ENCODE results near the gene RARA.

Gene RARA

DNA sequence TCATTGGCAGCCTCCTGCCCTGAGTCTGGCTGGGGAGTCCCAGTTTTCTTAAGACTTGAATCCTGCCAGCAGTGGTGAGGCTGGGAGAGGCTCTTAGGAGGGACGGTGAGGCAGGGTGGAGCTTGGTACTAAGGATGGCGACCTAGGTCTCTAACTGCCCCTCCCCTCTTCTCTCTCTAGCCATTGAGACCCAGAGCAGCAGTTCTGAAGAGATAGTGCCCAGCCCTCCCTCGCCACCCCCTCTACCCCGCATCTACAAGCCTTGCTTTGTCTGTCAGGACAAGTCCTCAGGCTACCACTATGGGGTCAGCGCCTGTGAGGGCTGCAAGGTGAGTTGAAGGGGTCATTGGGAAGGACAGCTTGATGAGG, 39.1 kb downstream of the RARA start:
- H3K4me1 ChIP-seq (ENCODE audit: control insufficient read depth, insufficient read depth, low read length): peaks cover 14% of the 10 kb centered on the region
- no peaks in the 10 kb centered on the region for H3K9me3 ChIP-seq (ENCODE audit: control insufficient read depth, insufficient read depth, low read depth, low read length)
- TF ChIP-seq, protein P1, sequence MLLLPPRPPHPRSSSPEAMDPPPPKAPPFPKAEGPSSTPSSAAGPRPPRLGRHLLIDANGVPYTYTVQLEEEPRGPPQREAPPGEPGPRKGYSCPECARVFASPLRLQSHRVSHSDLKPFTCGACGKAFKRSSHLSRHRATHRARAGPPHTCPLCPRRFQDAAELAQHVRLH (tag by site-specific recombination; IDR thresholded peaks at IDR 0.05): no peak
- TF ChIP-seq ZNF654 (tag by site-specific recombination; IDR thresholded peaks at IDR 0.05; ENCODE audit: low read depth): no peak
- no peak for TF ChIP-seq GLIS1 (tag by site-specific recombination; IDR thresholded peaks at IDR 0.05)
- no peak for TF ChIP-seq ZNF394 (tag by site-specific recombination; IDR thresholded peaks at IDR 0.05; ENCODE audit: borderline replicate concordance)
- no peak for TF ChIP-seq ZSCAN16 (tag by site-specific recombination; IDR thresholded peaks at IDR 0.05)
- TF ChIP-seq, protein P2, sequence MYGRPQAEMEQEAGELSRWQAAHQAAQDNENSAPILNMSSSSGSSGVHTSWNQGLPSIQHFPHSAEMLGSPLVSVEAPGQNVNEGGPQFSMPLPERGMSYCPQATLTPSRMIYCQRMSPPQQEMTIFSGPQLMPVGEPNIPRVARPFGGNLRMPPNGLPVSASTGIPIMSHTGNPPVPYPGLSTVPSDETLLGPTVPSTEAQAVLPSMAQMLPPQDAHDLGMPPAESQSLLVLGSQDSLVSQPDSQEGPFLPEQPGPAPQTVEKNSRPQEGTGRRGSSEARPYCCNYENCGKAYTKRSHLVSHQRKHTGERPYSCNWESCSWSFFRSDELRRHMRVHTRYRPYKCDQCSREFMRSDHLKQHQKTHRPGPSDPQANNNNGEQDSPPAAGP (tag by site-specific recombination; IDR thresholded peaks at IDR 0.05): no peak
- no peak for TF ChIP-seq KLF8 (tag by site-specific recombination; IDR thresholded peaks at IDR 0.05)
- no peak for TF ChIP-seq ZNF248 (tag by site-specific recombination; IDR thresholded peaks at IDR 0.05)
- H3K27ac ChIP-seq (ENCODE audit: extremely low read depth, low read depth, low read length): no peak overlapping the region
- ChIA-PET CTCF (interaction anchor here (1.0 to 3.6 kb wide), 3 partner anchors 10 to 45 kb away, joined by 3 to 27 read pairs (median 5); no protein-coding TSS in a partner anchor), POLR2A (interaction anchor here (2.1 kb wide), 1 partner anchor 41 kb away, joined by 6 read pairs; no protein-coding TSS in a partner anchor)
- H3K36me3 ChIP-seq (ENCODE audit: control insufficient read depth in 2 of 2, insufficient read depth in 1 of 2, low read length in 2 of 2): peaks cover 6 to 41% of the 10 kb centered on the region in 2 experiments; a peak in 2 of 3 replicates
- H3K4me3 ChIP-seq (ENCODE audit: low read depth, low read length): no peak overlapping the region

DNA sequence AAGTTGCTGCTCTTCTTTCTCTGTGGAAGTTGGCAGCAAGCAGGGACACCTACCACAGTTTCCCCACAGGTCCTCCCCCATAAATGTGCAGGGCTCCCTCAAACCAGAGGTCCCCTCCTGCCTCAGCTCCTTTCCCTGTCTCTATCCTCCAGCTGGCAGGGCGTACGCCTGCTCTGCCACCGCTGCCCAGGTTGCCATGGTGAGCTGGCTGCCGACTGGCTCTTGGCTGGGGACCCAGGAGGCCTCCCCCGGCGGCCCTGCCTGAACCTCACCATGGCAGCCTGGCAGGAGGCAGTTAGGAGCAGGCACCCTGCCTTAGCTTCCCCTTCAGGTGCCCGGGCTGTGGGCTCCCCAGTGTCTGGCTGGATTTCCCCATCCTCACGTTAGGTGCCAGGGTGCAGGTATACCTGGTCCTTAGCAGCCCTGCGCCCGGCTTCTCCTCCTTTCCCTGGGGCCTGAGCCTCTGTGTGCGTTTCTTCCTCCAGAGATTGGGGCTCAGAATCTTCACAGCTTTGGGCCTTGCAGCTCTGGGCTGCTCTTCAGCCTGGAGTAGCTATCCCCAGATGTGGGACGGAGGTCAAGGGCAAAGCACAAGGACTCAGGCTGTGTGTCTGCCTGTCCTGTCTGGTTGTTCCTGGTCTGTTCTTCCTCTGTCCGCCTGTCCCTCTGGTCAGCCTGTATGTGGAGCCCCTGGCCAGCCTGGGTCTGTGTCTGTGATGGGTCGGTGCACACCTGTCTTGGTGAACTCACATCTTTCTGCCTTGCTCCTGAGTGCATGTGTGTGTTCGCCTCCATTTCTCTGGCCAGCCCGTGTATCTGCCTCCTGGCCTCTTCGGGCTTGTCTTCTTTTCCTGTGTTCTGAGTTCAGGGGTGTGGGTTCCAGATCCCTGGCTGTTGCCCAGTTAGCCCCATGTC, 39.8 kb downstream of the RARA start:
- H3K27ac ChIP-seq (ENCODE audit: extremely low read depth, low read depth, low read length): no peak overlapping the region
- H3K36me3 ChIP-seq (ENCODE audit: control insufficient read depth in 2 of 2, insufficient read depth in 1 of 2, low read length in 2 of 2): peaks cover 6 to 42% of the 10 kb centered on the region in 2 experiments; a peak in 2 of 3 replicates
- TF ChIP-seq TRIM28 (IDR thresholded peaks at IDR 0.05; ENCODE audit: borderline replicate concordance, low read length): no peak
- TF ChIP-seq ZNF529 (tag by site-specific recombination; IDR thresholded peaks at IDR 0.05; ENCODE audit: insufficient replicate concordance): no peak
- TF ChIP-seq ZNF629 (tag by site-specific recombination; IDR thresholded peaks at IDR 0.05): no peak
- no peak for TF ChIP-seq MZF1 (tag by site-specific recombination; IDR thresholded peaks at IDR 0.05; ENCODE audit: borderline replicate concordance)
- TF ChIP-seq ZNF2 (tag by site-specific recombination; IDR thresholded peaks at IDR 0.05): no peak
- TF ChIP-seq ZNF433 (tag by site-specific recombination; IDR thresholded peaks at IDR 0.05; ENCODE audit: low read depth): no peak
- TF ChIP-seq ZIC2 (tag by site-specific recombination; IDR thresholded peaks at IDR 0.05): 0 out of 2 replicates have a peak, but pooled peaks have one; percentile 25
- TF ChIP-seq, protein P3, sequence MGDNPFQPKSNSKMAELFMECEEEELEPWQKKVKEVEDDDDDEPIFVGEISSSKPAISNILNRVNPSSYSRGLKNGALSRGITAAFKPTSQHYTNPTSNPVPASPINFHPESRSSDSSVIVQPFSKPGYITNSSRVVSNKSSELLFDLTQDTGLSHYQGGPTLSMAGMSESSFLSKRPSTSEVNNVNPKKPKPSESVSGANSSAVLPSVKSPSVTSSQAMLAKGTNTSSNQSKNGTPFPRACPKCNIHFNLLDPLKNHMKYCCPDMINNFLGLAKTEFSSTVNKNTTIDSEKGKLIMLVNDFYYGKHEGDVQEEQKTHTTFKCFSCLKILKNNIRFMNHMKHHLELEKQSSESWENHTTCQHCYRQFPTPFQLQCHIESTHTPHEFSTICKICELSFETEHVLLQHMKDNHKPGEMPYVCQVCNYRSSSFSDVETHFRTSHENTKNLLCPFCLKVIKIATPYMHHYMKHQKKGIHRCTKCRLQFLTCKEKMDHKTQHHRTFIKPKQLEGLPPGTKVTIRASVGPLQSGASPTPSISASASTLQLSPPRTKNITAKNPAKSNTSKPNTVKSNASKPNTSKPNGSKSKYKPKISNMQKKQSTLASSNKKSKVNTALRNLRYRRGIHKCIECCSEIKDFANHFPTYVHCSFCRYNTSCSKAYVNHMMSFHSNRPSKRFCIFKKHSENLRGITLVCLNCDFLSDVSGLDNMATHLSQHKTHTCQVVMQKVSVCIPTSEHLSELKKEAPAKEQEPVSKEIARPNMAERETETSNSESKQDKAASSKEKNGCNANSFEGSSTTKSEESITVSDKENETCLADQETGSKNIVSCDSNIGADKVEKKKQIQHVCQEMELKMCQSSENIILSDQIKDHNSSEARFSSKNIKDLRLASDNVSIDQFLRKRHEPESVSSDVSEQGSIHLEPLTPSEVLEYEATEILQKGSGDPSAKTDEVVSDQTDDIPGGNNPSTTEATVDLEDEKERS (tag by site-specific recombination; IDR thresholded peaks at IDR 0.05): no peak
- TF ChIP-seq WT1 (tag by site-specific recombination; IDR thresholded peaks at IDR 0.05): no peak
- no peak overlapping the region for H3K4me3 ChIP-seq (ENCODE audit: low read depth, low read length)
- CTCF ChIA-PET: interaction anchor here (0.5 to 3.6 kb wide), 5 partner anchors 9 to 46 kb away, joined by 3 to 27 read pairs (median 4); no protein-coding TSS in a partner anchor
- POLR2A ChIA-PET: interaction anchor here (2.1 kb wide), 1 partner anchor 42 kb away, joined by 6 read pairs; no protein-coding TSS in a partner anchor
- H3K9me3 ChIP-seq (ENCODE audit: control insufficient read depth, insufficient read depth, low read depth, low read length): no peaks in the 10 kb centered on the region
- H3K4me1 ChIP-seq (ENCODE audit: control insufficient read depth, insufficient read depth, low read length): peaks cover 14% of the 10 kb centered on the region
